Thymus (tissue), 11 donors: ENCODE data around the gene TEX11. TPM values are rescaled to one million over a fixed set of nuclear protein-coding genes. Genes with fewer than 3 reads are reported as not detected.

Experiments used
- DNase-seq, 9 donors: peaks; one replicate each; pipeline ENCODE4 v3.0.0-alpha.2; 2013; ENCODE audit warnings: low spot score in 9 of 9, low read depth in 6 of 9, missing footprints in 1 of 9
- H3K27ac ChIP-seq, 2 donors: one replicate each; pipeline ENCODE4 v1.5.1; 2013; ENCODE audit warnings: control low read depth in 1 of 2, low read depth in 1 of 2, low read length in 1 of 2, mild to moderate bottlenecking in 1 of 2, moderate library complexity in 1 of 2
- H3K27me3 ChIP-seq, 2 donors: one replicate each; pipeline ENCODE4 v1.5.1; 2013; ENCODE audit warnings: low read length in 1 of 2; ENCODE audit not compliant: control insufficient read depth in 2 of 2, insufficient read depth in 1 of 2
- H3K36me3 ChIP-seq, 2 donors: one replicate each; pipeline ENCODE4 v1.5.1; 2013; ENCODE audit warnings: low read length in 1 of 2, mild to moderate bottlenecking in 1 of 2, moderate library complexity in 1 of 2; ENCODE audit not compliant: control insufficient read depth in 2 of 2, insufficient read depth in 2 of 2
- H3K4me1 ChIP-seq, 2 donors: one replicate each; pipeline ENCODE4 v1.5.1; 2013; ENCODE audit warnings: low read length in 2 of 2; ENCODE audit not compliant: control insufficient read depth in 2 of 2, insufficient read depth in 2 of 2
- H3K4me3 ChIP-seq, 2 donors: one replicate each; pipeline ENCODE4 v1.5.1; 2013; ENCODE audit warnings: low read length in 2 of 2, control low read depth in 1 of 2, mild to moderate bottlenecking in 1 of 2
- H3K9me3 ChIP-seq, 2 donors: one replicate each; pipeline ENCODE4 v1.5.1; 2013; ENCODE audit warnings: low read length in 1 of 2, mild to moderate bottlenecking in 1 of 2; ENCODE audit not compliant: control insufficient read depth in 2 of 2, insufficient read depth in 1 of 2
- WGBS: extraction: QIAGEN DNeasy Blood & Tissue Kit; methylation state at CpG from one replicate; pipeline ENCODE4 v1.1.7; 2013; 5-methylcytosine and 5-hydroxymethylcytosine counted together
- polyA plus RNA-seq: library from polyadenylated mRNA; stranded (reverse); fragments of 200-250 nt; gene quantifications from one replicate; pipeline ENCODE4 v1.2.3, GENCODE V29; 2013
- total RNA-seq: library from RNA; stranded (reverse); fragments of 120-200 nt; gene quantifications from one replicate; pipeline ENCODE4 v1.2.4, GENCODE V29; 2013
- donor health status: healthy.

Gene TEX11
- total and polyA plus RNA-seq, 2 donors = 0.05 to 0.14 TPM

- H3K27ac ChIP-seq = no peak overlapping the region
- no peak overlapping the region for H3K4me3 ChIP-seq
- 93% methylated on average over 6 of the region's 6 CpGs for WGBS
- H3K9me3 ChIP-seq = no peaks in the 10 kb centered on the region
- no peaks in the 10 kb centered on the region for H3K27me3 ChIP-seq
- peaks cover 0 to 4% of the 10 kb centered on the region in 2 donors for H3K36me3 ChIP-seq
- no peak for DNase-seq
- H3K4me1 ChIP-seq = no peaks in the 10 kb centered on the region
Observed at GRCh38 chrX:70504772-70505450, 403.6 kb downstream of the TEX11 start.

GRCh38 chrX:70500826-70501225 lies 407.7 kb downstream of the TEX11 start:
- H3K9me3 ChIP-seq = no peaks in the 10 kb centered on the region
- no peak overlapping the region for H3K27ac ChIP-seq
- H3K4me3 ChIP-seq = no peak overlapping the region
- H3K4me1 ChIP-seq = no peaks in the 10 kb centered on the region
- H3K27me3 ChIP-seq = no peaks in the 10 kb centered on the region
- peaks cover 0 to 7% of the 10 kb centered on the region in 2 donors for H3K36me3 ChIP-seq
- WGBS = 97% methylated on average over 4 of the region's 4 CpGs
- DNase-seq = no peak

- no peaks in the 10 kb centered on the region for H3K27me3 ChIP-seq
- H3K36me3 ChIP-seq = peaks cover 0 to 16% of the 10 kb centered on the region in 2 donors
- no peak overlapping the region for H3K4me3 ChIP-seq
- DNase-seq = no peak
- H3K27ac ChIP-seq = no peak overlapping the region
- H3K4me1 ChIP-seq = no peaks in the 10 kb centered on the region
- 88% methylated on average over 2 of the region's 2 CpGs for WGBS
- H3K9me3 ChIP-seq = no peaks in the 10 kb centered on the region
Observed at GRCh38 chrX:70498129-70498528, 410.4 kb downstream of the TEX11 start.

- no peak overlapping the region for H3K27ac ChIP-seq
- no peaks in the 10 kb centered on the region for H3K4me1 ChIP-seq
- no peak for DNase-seq
- H3K9me3 ChIP-seq = no peaks in the 10 kb centered on the region
- no peaks in the 10 kb centered on the region for H3K27me3 ChIP-seq
- H3K4me3 ChIP-seq = no peak overlapping the region
- 100% methylated on average over 3 of the region's 3 CpGs for WGBS
- peaks cover 0 to 13% of the 10 kb centered on the region in 2 donors for H3K36me3 ChIP-seq
Observed at GRCh38 chrX:70497026-70497425, 411.5 kb downstream of the TEX11 start.

- Histone ChIP-seq H3K27me3 (no peaks in the 10 kb centered on the region), H3K9me3 (no peaks in the 10 kb centered on the region), H3K36me3 (peaks cover 0 to 13% of the 10 kb centered on the region in 2 donors), H3K4me1 (no peaks in the 10 kb centered on the region), H3K27ac (no peak overlapping the region), H3K4me3 (no peak overlapping the region)
- 97% methylated on average over 5 of the region's 5 CpGs for WGBS
- no peak for DNase-seq
Observed at GRCh38 chrX:70496491-70496890, 412.0 kb downstream of the TEX11 start.

- 94% methylated on average over 4 of the region's 4 CpGs for WGBS
Observed at GRCh38 chrX:70494441-70494840, 414.1 kb downstream of the TEX11 start.

GRCh38 chrX:70488856-70489255 lies 419.7 kb downstream of the TEX11 start:
- no peak for DNase-seq
- H3K4me1 ChIP-seq = no peaks in the 10 kb centered on the region
- no peaks in the 10 kb centered on the region for H3K36me3 ChIP-seq
- no peak overlapping the region for H3K27ac ChIP-seq
- no peaks in the 10 kb centered on the region for H3K27me3 ChIP-seq
- H3K9me3 ChIP-seq = no peaks in the 10 kb centered on the region
- H3K4me3 ChIP-seq = no peak overlapping the region
- WGBS = 83% methylated on average over 2 of the region's 2 CpGs

More at GRCh38 chrX:70494441-70494840, 414.1 kb downstream of the TEX11 start:
- H3K27ac ChIP-seq = no peak overlapping the region
- H3K4me3 ChIP-seq = no peak overlapping the region
- peaks cover 0 to 9% of the 10 kb centered on the region in 2 donors for H3K36me3 ChIP-seq
- H3K27me3 ChIP-seq = no peaks in the 10 kb centered on the region
- no peak for DNase-seq
- H3K4me1 ChIP-seq = no peaks in the 10 kb centered on the region
- no peaks in the 10 kb centered on the region for H3K9me3 ChIP-seq

GRCh38 chrX:70485466-70485865 lies 423.0 kb downstream of the TEX11 start:
- 93% methylated on average over 7 of the region's 7 CpGs for WGBS
- Histone ChIP-seq H3K4me3 (no peak overlapping the region), H3K4me1 (no peaks in the 10 kb centered on the region), H3K27me3 (no peaks in the 10 kb centered on the region), H3K27ac (no peak overlapping the region), H3K36me3 (no peaks in the 10 kb centered on the region), H3K9me3 (no peaks in the 10 kb centered on the region)
- DNase-seq = no peak

- Histone ChIP-seq H3K36me3 (no peaks in the 10 kb centered on the region), H3K9me3 (no peaks in the 10 kb centered on the region), H3K4me1 (no peaks in the 10 kb centered on the region), H3K27ac (no peak overlapping the region), H3K4me3 (no peak overlapping the region), H3K27me3 (peaks cover 0 to under 1% of the 10 kb centered on the region in 2 donors)
- WGBS = 100% methylated on average over 2 of the region's 2 CpGs
- DNase-seq = no peak
Observed at GRCh38 chrX:70482300-70482699, 426.2 kb downstream of the TEX11 start.
